SJSA1 (cell line): Measurements from ENCODE around the gene PLS3. TPM values are rescaled to one million over a fixed set of nuclear protein-coding genes. Genes with fewer than 3 reads are reported as not detected.
A peak's percentile ranks its signal among the peaks of the same experiment; 100 is the strongest.
"Not testable (repeated sequence)": the region's sequence is repeated elsewhere in the genome, so short reads cannot be mapped to it uniquely, and the experiment has no call there.

Source experiments
- DNase-seq, 2 experiments: peaks; one replicate each; pipeline ENCODE4 v3.0.0-alpha.2; 2015 to 2020; ENCODE audit warnings: low spot score in 2 of 2, low read depth in 1 of 2
- H3K27ac ChIP-seq: fragments of 250-450 bp; sonication (Bioruptor Pico); 2 replicates; pipeline ENCODE4 v1.5.1; 2020; ENCODE audit warnings: mild to moderate bottlenecking, moderate library complexity
- H3K27me3 ChIP-seq: fragments of 250-450 bp; sonication (Bioruptor Pico); replicated peaks from 2 replicates; pipeline ENCODE4 v1.5.1; 2020; ENCODE audit warnings: mild to moderate bottlenecking, moderate library complexity
- H3K36me3 ChIP-seq: fragments of 250-450 bp; sonication (Bioruptor Pico); 2 replicates; pipeline ENCODE4 v1.5.1; 2020; ENCODE audit warnings: mild to moderate bottlenecking
- H3K4me1 ChIP-seq: fragments of 250-450 bp; sonication (Bioruptor Pico); replicated peaks from 2 replicates; pipeline ENCODE4 v1.6.1; 2021; ENCODE audit warnings: mild to moderate bottlenecking
- H3K4me3 ChIP-seq: fragments of 250-450 bp; sonication (Bioruptor Pico); 2 replicates; pipeline ENCODE4 v1.5.1; 2020; ENCODE audit warnings: mild to moderate bottlenecking
- H3K9me3 ChIP-seq: fragments of 250-450 bp; sonication (Bioruptor Pico); replicated peaks from 2 replicates; pipeline ENCODE4 v1.5.1; 2020; ENCODE audit warnings: mild to moderate bottlenecking
- total RNA-seq: library from RNA; depleted of rRNA; stranded (reverse); fragments of >200 nt; shearing (Covaris generic); gene quantifications from 2 replicates; pipeline ENCODE4 v1.2.3, GENCODE V29; 2014

The PLS3 gene
- total RNA-seq, 1 experiment from 2014 or later, result 285 TPM

- peak overlapping the region; percentile 76 for H3K27ac ChIP-seq
- H3K27me3 ChIP-seq, result no peaks in the 10 kb centered on the region
- no peak overlapping the region for H3K4me3 ChIP-seq
- no peaks in the 10 kb centered on the region for H3K9me3 ChIP-seq
- H3K36me3 ChIP-seq, result peaks cover 4% of the 10 kb centered on the region
- peaks cover 43% of the 10 kb centered on the region for H3K4me1 ChIP-seq
- DNase-seq, result no peak
Measured at GRCh38 chrX:115602729-115603389, 41.9 kb downstream of the PLS3 start.

GRCh38 chrX:115603534-115604074 lies 42.6 kb downstream of the PLS3 start:
- H3K27me3 ChIP-seq, result no peaks in the 10 kb centered on the region
- no peak overlapping the region for H3K4me3 ChIP-seq
- H3K36me3 ChIP-seq, result peaks cover 8% of the 10 kb centered on the region
- peaks cover 43% of the 10 kb centered on the region for H3K4me1 ChIP-seq
- DNase-seq, result no peak
- no peaks in the 10 kb centered on the region for H3K9me3 ChIP-seq
- peak overlapping the region; percentile 76 for H3K27ac ChIP-seq

- peaks cover 41% of the 10 kb centered on the region for H3K4me1 ChIP-seq
- H3K9me3 ChIP-seq, result no peaks in the 10 kb centered on the region
- DNase-seq, result no peak
- no peaks in the 10 kb centered on the region for H3K27me3 ChIP-seq
- peaks cover 18% of the 10 kb centered on the region for H3K36me3 ChIP-seq
- peak overlapping the region; percentile 70 for H3K27ac ChIP-seq
- no peak overlapping the region for H3K4me3 ChIP-seq
Measured at GRCh38 chrX:115606861-115607260, 45.9 kb downstream of the PLS3 start.

DNA sequence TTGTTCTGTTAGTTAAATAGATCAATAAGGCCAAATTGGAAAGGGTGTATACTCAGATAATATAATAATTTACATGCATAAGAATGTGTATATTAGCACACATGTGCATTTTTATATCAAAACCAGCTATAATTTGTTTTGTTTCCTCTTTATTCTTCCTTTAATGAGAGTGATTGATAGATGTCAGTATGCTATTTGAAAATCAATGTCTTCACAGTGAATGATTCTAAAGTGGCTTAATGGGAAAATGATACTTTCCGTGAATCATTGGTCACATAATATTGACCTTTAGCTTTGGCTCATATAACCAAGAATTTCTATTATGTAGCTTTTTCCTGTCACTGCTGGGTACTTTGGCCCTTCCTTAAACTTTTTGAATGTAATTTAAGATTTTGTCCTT lies 48.6 kb downstream of the PLS3 start:
- Histone ChIP-seq H3K36me3 (peaks cover 13% of the 10 kb centered on the region), H3K27me3 (no peaks in the 10 kb centered on the region), H3K4me3 (no peak overlapping the region), H3K4me1 (peaks cover 27% of the 10 kb centered on the region), H3K27ac (no peak overlapping the region), H3K9me3 (no peaks in the 10 kb centered on the region)
- no peak for DNase-seq

DNA sequence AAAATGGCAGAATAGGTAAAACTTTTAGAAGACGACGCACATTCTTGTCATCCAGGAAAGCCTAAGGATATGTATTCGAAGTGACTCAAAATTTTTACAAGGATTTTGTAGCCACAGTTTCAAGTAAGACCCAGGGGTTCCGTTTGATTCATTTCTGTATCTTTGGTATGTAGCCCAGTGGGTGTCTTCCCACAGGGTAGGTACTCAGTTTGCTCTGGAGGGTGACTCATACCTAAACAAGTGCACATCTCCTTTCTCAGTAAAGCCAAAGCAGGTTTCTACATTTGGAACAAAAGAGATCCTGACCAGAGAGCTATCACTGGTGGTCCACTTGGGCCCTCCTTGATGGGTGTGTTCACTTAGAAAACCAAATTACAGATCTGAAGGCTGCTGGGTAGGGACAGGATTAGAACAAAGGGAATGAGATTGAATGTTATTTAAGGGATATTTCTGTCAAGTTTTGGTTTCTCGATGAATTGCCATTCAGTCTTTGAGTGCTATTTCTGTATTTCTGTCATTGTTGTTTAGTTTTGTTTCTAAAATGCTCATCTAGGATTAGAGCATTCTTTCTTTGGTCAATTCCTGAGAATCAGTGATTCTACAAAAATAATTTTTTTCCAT lies 56.1 kb downstream of the PLS3 start:
- no peaks in the 10 kb centered on the region for H3K9me3 ChIP-seq
- no peak overlapping the region for H3K4me3 ChIP-seq
- peak overlapping the region; percentile 75 for H3K27ac ChIP-seq
- H3K27me3 ChIP-seq, result no peaks in the 10 kb centered on the region
- H3K4me1 ChIP-seq, result peaks cover 39% of the 10 kb centered on the region
- peak; percentile 70 to 79 for DNase-seq
- peaks cover 29% of the 10 kb centered on the region for H3K36me3 ChIP-seq

GRCh38 chrX:115622534-115622933 lies 61.6 kb downstream of the PLS3 start:
- DNase-seq, result no peak
- Histone ChIP-seq H3K4me1 (peaks cover 17% of the 10 kb centered on the region), H3K4me3 (no peak overlapping the region), H3K9me3 (no peaks in the 10 kb centered on the region), H3K27me3 (no peaks in the 10 kb centered on the region), H3K27ac (no peak overlapping the region), H3K36me3 (peaks cover 35% of the 10 kb centered on the region)

- H3K4me1 ChIP-seq, result peaks cover 11% of the 10 kb centered on the region
- no peaks in the 10 kb centered on the region for H3K9me3 ChIP-seq
- no peak overlapping the region for H3K4me3 ChIP-seq
- peaks cover 34% of the 10 kb centered on the region for H3K36me3 ChIP-seq
- no peak for DNase-seq
- H3K27ac ChIP-seq, result no peak overlapping the region
- H3K27me3 ChIP-seq, result no peaks in the 10 kb centered on the region
Measured at GRCh38 chrX:115624916-115625315, 63.9 kb downstream of the PLS3 start.

GRCh38 chrX:115625572-115626301 lies 64.8 kb downstream of the PLS3 start:
- H3K9me3 ChIP-seq, result no peaks in the 10 kb centered on the region
- H3K27me3 ChIP-seq, result no peaks in the 10 kb centered on the region
- H3K4me3 ChIP-seq, result no peak overlapping the region
- DNase-seq, result no peak
- peaks cover 35% of the 10 kb centered on the region for H3K36me3 ChIP-seq
- H3K27ac ChIP-seq, result peak overlapping the region; percentile 28; the same call in 1 of the 2 replicates
- peaks cover 11% of the 10 kb centered on the region for H3K4me1 ChIP-seq

DNA sequence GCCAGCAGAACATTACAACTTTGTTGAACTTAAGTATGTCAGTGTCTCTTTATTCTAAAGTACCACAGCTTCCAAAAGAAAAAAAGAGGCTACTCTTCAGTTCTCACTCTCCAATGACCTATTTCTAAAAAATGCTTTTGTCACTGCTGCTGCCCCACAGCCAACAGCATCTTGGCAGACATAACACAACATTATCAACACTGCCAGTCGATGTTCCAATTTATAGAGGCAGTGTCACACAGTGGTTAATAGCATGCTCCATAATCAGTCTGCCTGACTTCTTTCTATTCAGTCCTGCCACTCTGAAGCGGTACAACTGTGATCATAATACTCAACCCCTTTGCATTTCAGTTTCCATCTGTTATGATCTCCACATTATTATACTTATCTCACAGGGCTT lies 69.2 kb downstream of the PLS3 start:
- Histone ChIP-seq H3K9me3 (no peaks in the 10 kb centered on the region), H3K36me3 (peaks cover 14% of the 10 kb centered on the region), H3K27ac (no peak overlapping the region), H3K4me1 (peaks cover 14% of the 10 kb centered on the region), H3K27me3 (no peaks in the 10 kb centered on the region), H3K4me3 (no peak overlapping the region)
- no peak for DNase-seq

DNA sequence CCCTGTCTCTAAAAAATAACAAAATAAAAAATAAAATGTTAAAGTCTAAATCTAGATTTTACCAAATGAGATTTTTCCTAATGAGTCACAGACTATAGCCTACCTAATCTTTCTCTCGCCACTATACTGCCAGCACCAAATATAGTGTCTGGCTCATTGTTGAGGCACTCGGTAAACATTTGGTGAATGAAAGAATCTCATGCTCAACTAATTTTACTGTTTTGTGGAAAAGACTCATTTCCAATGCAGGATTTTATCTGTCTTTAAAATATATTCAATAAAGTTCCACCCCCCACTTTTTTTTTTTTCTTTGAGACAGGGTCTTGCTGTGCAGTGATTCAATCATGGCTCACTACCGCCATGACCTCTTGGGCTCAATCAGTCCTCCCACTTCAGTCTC lies 71.5 kb downstream of the PLS3 start:
- DNase-seq, result peak in 1 of 2 experiments; percentile 24
- no peaks in the 10 kb centered on the region for H3K9me3 ChIP-seq
- H3K4me3 ChIP-seq, result no peak overlapping the region
- no peak overlapping the region for H3K27ac ChIP-seq
- peaks cover 20% of the 10 kb centered on the region for H3K36me3 ChIP-seq
- peaks cover 10% of the 10 kb centered on the region; the same call in 1 of the 2 replicates for H3K4me1 ChIP-seq
- no peaks in the 10 kb centered on the region for H3K27me3 ChIP-seq

GRCh38 chrX:115633397-115633796 lies 72.4 kb downstream of the PLS3 start:
- not testable (repeated sequence) for H3K27me3 ChIP-seq, H3K27ac ChIP-seq, DNase-seq, H3K4me1 ChIP-seq, H3K4me3 ChIP-seq, H3K9me3 ChIP-seq
- peaks cover 22% of the 10 kb centered on the region for H3K36me3 ChIP-seq

- Histone ChIP-seq H3K9me3 (no peaks in the 10 kb centered on the region), H3K36me3 (peaks cover 47% of the 10 kb centered on the region), H3K4me3 (no peak overlapping the region), H3K27me3 (no peaks in the 10 kb centered on the region), H3K27ac (no peak overlapping the region), H3K4me1 (peaks cover 9% of the 10 kb centered on the region)
- no peak for DNase-seq
Measured at GRCh38 chrX:115639334-115639880, 78.4 kb downstream of the PLS3 start.

- Histone ChIP-seq H3K4me3 (no peak overlapping the region), H3K4me1 (peaks cover 9% of the 10 kb centered on the region), H3K27ac (peak overlapping the region; percentile 33; the same call in 1 of the 2 replicates), H3K27me3 (no peaks in the 10 kb centered on the region), H3K36me3 (peaks cover 61% of the 10 kb centered on the region), H3K9me3 (no peaks in the 10 kb centered on the region)
- DNase-seq, result no peak
Measured at GRCh38 chrX:115642311-115642710, 81.3 kb downstream of the PLS3 start.
